Neural progenitor cell (in vitro differentiated cells): ENCODE data around the gene CMTM8. TPM values are rescaled to one million over a fixed set of nuclear protein-coding genes. Genes with fewer than 3 reads are reported as not detected.
A peak's percentile ranks its signal among the peaks of the same experiment; 100 is the strongest.

Experiments
- DNase-seq: peaks from one replicate; pipeline ENCODE4 v3.0.0-alpha.2; 2016; ENCODE audit warnings: low spot score
- H2AFZ ChIP-seq: fragments of 200-600 bp; sonication (generic); replicated peaks from 2 replicates; pipeline ENCODE4 v1.6.1; 2016; ENCODE audit warnings: antibody characterized with exemption
- H3F3A ChIP-seq: fragments of 200-600 bp; sonication (generic); 2 replicates; pipeline ENCODE4 v1.6.1; 2016; ENCODE audit warnings: antibody characterized with exemption, low read depth
- H3K27ac ChIP-seq: fragments of 200-600 bp; sonication (generic); 2 replicates; pipeline ENCODE4 v1.5.1; 2016; ENCODE audit warnings: mild to moderate bottlenecking
- H3K27me3 ChIP-seq: fragments of 200-600 bp; sonication (generic); 2 replicates; pipeline ENCODE4 v1.6.1; 2016; ENCODE audit warnings: mild to moderate bottlenecking, moderate library complexity
- H3K36me3 ChIP-seq: fragments of 200-600 bp; sonication (generic); 2 replicates; pipeline ENCODE4 v1.5.1; 2016
- H3K4me1 ChIP-seq: fragments of 200-600 bp; sonication (generic); 2 replicates; pipeline ENCODE4 v1.6.1; 2016; ENCODE audit warnings: mixed run types
- H3K4me2 ChIP-seq: fragments of 200-600 bp; sonication (generic); 2 replicates; pipeline ENCODE4 v1.6.1; 2016
- H3K4me3 ChIP-seq: fragments of 200-600 bp; sonication (generic); 2 replicates; pipeline ENCODE4 v1.5.1; 2016
- H3K79me2 ChIP-seq: fragments of 200-600 bp; sonication (generic); 2 replicates; pipeline ENCODE4 v1.6.1; 2016; ENCODE audit warnings: low read depth
- H3K9ac ChIP-seq: fragments of 200-600 bp; sonication (generic); 2 replicates; pipeline ENCODE4 v1.6.1; 2016
- H3K9me3 ChIP-seq: fragments of 200-600 bp; sonication (generic); 2 replicates; pipeline ENCODE4 v1.5.1; 2016; ENCODE audit warnings: low read depth
- H4K20me1 ChIP-seq: fragments of 200-600 bp; sonication (generic); 2 replicates; pipeline ENCODE4 v1.6.1; 2016; ENCODE audit warnings: low read depth
- H3K27ac Mint-ChIP-seq: 3 replicates; pipeline ENCODE4 v1.8.0; 2021; ENCODE audit warnings: mixed read lengths
- H3K27me3 Mint-ChIP-seq: 2 replicates; pipeline ENCODE4 v1.8.0; 2022; ENCODE audit warnings: low read depth, mild to moderate bottlenecking, inconsistent platforms, moderate library complexity, mixed read lengths; ENCODE audit not compliant: insufficient read depth
- H3K36me3 Mint-ChIP-seq: 3 replicates; pipeline ENCODE4 v1.8.0; 2021; ENCODE audit warnings: mixed read lengths
- H3K4me1 Mint-ChIP-seq: 3 replicates; pipeline ENCODE4 v1.8.0; 2021; ENCODE audit warnings: mixed read lengths
- H3K4me3 Mint-ChIP-seq: 3 replicates; pipeline ENCODE4 v1.8.0; 2021; ENCODE audit warnings: mild to moderate bottlenecking, moderate library complexity, mixed read lengths
- H3K9me3 Mint-ChIP-seq: 3 replicates; pipeline ENCODE4 v1.8.0; 2020; ENCODE audit warnings: mixed read lengths
- CTCF ChIP-seq: fragments of 200-600 bp; sonication (generic); IDR thresholded peaks from 2 replicates; pipeline ENCODE4 v1.5.1; 2017; ENCODE audit warnings: antibody characterized with exemption, mild to moderate bottlenecking
- EZH2 ChIP-seq: fragments of 200-600 bp; sonication (generic); IDR thresholded peaks from 2 replicates; pipeline ENCODE4 v1.6.1; 2017; ENCODE audit warnings: antibody characterized with exemption, mild to moderate bottlenecking, moderate library complexity
- EZH2phosphoT487 ChIP-seq: fragments of 200-600 bp; sonication (generic); IDR thresholded peaks from 2 replicates; pipeline ENCODE4 v1.6.1; 2017; ENCODE audit warnings: antibody characterized with exemption
- total RNA-seq: library from RNA; depleted of rRNA; stranded (reverse); fragments of >200 nt; gene quantifications from 2 replicates; pipeline ENCODE4 v1.2.3, GENCODE V29; 2015; ENCODE audit warnings: low replicate concordance

The CMTM8 gene
- total RNA-seq, 1 donor from 2014 or later: 2.1 TPM

DNA sequence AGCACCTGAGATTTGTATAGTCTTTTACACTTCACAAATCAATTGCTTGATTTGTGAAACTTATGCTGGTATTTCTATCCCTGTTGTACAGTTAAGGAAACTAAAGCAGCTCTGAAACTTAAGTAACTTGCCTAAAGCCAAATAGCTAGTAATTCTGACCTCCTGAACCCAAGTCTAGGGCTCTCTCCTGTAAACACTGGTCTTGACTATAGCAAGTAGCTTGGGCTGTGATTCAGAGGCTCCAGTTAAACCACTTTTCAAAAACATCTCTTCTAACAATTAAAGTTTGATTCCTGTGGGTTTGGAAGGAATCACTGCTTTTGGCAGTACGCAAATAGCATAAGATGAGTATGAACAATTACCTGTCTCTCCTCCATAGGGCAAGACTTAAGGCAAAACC, 18.5 kb upstream of the CMTM8 start:
- Histone ChIP-seq H4K20me1 (no peaks in the 10 kb centered on the region), H3F3A (no peaks in the 10 kb centered on the region), H3K4me3 (no peak overlapping the region), H3K79me2 (no peaks in the 10 kb centered on the region), H3K4me2 (no peak overlapping the region), H3K9ac (no peak overlapping the region), H3K27me3 (no peaks in the 10 kb centered on the region), H2AFZ (no peak overlapping the region), H3K27ac (no peak overlapping the region), H3K4me1 (peaks cover 4% of the 10 kb centered on the region), H3K9me3 (no peaks in the 10 kb centered on the region), H3K36me3 (no peaks in the 10 kb centered on the region)
- Mint-ChIP-seq H3K36me3 (no peaks in the 10 kb centered on the region), H3K27me3 (peaks cover 6% of the 10 kb centered on the region), H3K9me3 (peaks cover 13% of the 10 kb centered on the region), H3K4me1 (peaks cover 24% of the 10 kb centered on the region), H3K27ac (no peak overlapping the region), H3K4me3 (no peak overlapping the region)
- no peak for DNase-seq
- TF ChIP-seq EZH2phosphoT487 (no peak), CTCF (no peak), EZH2 (no peak)

- Mint-ChIP-seq H3K27me3 (peaks cover 6% of the 10 kb centered on the region), H3K4me1 (peaks cover 24% of the 10 kb centered on the region), H3K9me3 (peaks cover 19% of the 10 kb centered on the region), H3K4me3 (no peak overlapping the region), H3K36me3 (peaks cover 2% of the 10 kb centered on the region), H3K27ac (no peak overlapping the region)
- Histone ChIP-seq H3K4me2 (no peak overlapping the region), H3K27me3 (no peaks in the 10 kb centered on the region), H3K9me3 (no peaks in the 10 kb centered on the region), H3K27ac (no peak overlapping the region), H3K4me1 (peaks cover 4% of the 10 kb centered on the region), H2AFZ (no peak overlapping the region), H4K20me1 (no peaks in the 10 kb centered on the region), H3K9ac (no peak overlapping the region), H3K36me3 (no peaks in the 10 kb centered on the region), H3F3A (no peaks in the 10 kb centered on the region), H3K4me3 (no peak overlapping the region), H3K79me2 (no peaks in the 10 kb centered on the region)
- TF ChIP-seq EZH2: no peak
- TF ChIP-seq EZH2phosphoT487: no peak
- no peak for TF ChIP-seq CTCF
- DNase-seq: no peak
Observed at GRCh38 chr3:32222950-32223349, 15.5 kb upstream of the CMTM8 start.

DNA sequence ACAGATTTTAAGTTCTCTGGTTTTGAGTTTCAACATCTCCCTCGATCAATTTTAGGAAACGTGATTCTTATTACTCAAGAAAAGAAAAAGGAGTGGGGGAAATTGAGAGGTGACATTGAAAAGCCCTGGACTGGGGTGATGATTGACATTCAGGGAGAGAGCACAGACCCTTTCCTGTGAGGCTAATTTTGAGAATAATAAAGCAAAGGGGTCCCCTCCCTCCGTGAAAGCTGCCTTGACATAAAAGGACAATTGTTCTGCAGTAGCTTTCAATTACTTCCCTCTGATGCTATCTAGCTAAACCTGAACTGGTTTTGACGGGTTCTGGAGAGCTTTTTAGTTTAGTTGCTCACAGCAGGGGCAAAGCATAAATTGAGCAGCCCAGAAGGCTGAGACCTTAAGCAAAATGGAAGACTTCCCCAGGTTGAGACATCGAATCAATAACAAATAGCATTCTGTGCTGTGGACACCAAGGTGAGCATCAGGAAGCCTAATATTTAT, 14.4 kb upstream of the CMTM8 start:
- H3K4me3 Mint-ChIP-seq: no peak overlapping the region
- Histone ChIP-seq H4K20me1 (no peaks in the 10 kb centered on the region), H3K4me3 (no peak overlapping the region), H3K4me1 (peaks cover 4% of the 10 kb centered on the region), H3K27me3 (no peaks in the 10 kb centered on the region), H3F3A (no peaks in the 10 kb centered on the region), H3K9ac (no peak overlapping the region), H2AFZ (no peak overlapping the region), H3K79me2 (no peaks in the 10 kb centered on the region), H3K4me2 (no peak overlapping the region), H3K27ac (no peak overlapping the region), H3K36me3 (no peaks in the 10 kb centered on the region), H3K9me3 (no peaks in the 10 kb centered on the region)
- peak; percentile 30 for DNase-seq
- H3K9me3 Mint-ChIP-seq: peaks cover 19% of the 10 kb centered on the region
- H3K27me3 Mint-ChIP-seq: peaks cover 6% of the 10 kb centered on the region
- peaks cover 24% of the 10 kb centered on the region for H3K4me1 Mint-ChIP-seq
- TF ChIP-seq EZH2 (no peak), CTCF (no peak), EZH2phosphoT487 (no peak)
- peak overlapping the region; percentile 83 for H3K27ac Mint-ChIP-seq
- peaks cover 2% of the 10 kb centered on the region for H3K36me3 Mint-ChIP-seq
